GM18502 (cell line): Measurements from ENCODE around the gene SLC22A3.
"Not testable (repeated sequence)": the region's sequence is repeated elsewhere in the genome, so short reads cannot be mapped to it uniquely, and the experiment has no call there.

Experiments used
- ATAC-seq: cut with Tn5 transposase; IDR thresholded peaks from one replicate; pipeline ENCODE4 v1.9.1; 2021; ENCODE audit warnings: mild to moderate bottlenecking; ENCODE audit not compliant: unreplicated experiment, poor library complexity

SLC22A3 gene

DNA sequence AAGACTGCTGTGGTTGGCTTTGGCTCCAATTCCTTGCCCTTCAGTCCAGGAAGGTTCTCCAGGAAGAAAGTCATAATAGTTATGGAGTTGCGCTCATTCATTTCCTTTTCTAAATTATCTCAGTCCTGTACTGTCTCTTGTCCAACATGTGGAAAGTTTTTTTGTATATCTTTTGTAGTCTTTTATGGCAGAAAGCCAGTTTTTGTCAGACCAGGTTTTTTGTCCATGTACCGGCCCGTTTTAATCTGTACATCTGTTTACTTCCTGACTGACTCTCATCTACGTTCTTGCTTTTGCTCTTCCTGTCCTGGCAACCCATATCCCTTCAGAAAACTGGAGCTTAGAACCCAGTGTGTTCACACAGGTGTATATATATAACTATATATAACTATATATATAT lies 127.9 kb downstream of the SLC22A3 start:
- ATAC-seq: not testable (repeated sequence)

GRCh38 chr6:160477072-160477471 lies 128.9 kb downstream of the SLC22A3 start:
- ATAC-seq: not testable (repeated sequence)

DNA sequence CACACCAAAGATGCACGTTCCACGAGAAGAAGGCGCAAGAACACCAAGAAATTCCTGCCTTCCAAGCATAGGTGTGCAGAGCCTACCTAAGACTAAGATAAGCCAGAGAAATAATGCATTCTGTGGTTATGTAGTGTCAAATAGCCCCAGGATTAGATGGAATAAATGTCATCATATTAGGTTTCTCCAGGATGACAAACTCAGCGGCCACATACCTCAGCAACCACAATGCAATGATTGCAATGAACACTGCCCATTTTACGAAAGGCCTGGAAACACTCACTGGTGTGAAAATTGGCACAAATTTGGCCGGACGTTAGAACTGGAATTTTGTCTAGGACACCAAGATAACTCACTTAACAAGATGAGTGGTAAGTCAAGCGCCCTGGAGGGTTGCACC lies 129.7 kb downstream of the SLC22A3 start:
- ATAC-seq: no peak

DNA sequence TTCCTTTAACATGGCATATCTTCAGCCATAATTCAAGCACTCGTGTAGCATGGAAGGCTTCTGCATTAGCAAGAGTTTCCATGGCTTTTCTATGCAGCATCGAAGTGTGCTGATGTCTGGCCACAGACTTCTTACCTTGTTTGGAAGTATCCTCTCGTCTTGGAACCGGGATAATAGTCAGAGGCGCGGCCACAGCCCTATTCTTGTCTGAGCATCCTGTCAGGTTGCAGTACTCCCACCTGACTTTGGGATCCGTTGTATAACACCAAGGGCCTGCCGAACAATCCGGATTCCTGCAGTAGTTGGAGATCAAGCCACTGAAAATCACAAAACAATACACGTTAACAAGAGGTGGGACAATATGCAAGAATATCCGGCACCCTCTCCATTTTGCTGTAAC lies 138.9 kb downstream of the SLC22A3 start:
- no peak for ATAC-seq

DNA sequence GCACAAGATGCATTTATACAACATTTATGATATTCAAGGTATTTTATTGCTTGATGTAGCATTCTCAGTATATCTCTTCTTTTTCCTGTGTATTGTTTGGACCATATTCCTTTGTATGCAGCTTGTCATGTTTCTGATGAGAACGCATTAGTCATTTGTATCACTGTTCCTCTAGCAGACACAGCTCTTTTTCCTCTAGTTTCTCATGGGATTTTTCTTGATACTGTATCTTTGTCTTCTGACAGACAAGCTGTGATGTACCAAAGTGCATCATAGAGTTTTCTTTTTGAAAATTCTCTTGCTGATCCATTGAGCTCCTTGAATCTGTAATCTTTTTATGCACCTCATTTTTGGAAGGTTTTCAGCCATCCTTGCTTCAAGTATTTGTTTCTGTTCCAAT lies 140.9 kb downstream of the SLC22A3 start:
- ATAC-seq: no peak

GRCh38 chr6:160494576-160494975 lies 146.4 kb downstream of the SLC22A3 start:
- ATAC-seq: no peak

DNA sequence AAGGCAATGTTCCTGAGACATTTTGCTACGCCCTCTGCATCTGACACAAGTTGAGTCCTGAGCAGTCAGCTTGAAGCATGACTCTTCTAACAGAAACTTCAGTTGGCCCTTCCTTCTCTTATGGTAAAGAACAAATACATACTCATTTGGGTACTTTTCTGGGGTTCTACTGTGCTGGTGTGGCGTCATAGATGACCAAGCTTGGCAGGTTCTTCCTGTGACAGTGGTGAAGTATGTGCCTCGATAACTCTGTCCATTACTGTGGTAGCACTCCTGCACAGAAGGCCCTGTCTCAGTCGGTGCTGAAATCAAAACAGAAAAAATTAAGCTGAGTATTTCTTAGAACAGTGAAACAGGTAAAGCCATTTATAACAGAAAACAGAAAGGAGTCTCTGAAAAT lies 152.5 kb downstream of the SLC22A3 start:
- ATAC-seq: no peak
